ENCODE measurements around the gene CEP128.

CEP128 gene

DNA sequence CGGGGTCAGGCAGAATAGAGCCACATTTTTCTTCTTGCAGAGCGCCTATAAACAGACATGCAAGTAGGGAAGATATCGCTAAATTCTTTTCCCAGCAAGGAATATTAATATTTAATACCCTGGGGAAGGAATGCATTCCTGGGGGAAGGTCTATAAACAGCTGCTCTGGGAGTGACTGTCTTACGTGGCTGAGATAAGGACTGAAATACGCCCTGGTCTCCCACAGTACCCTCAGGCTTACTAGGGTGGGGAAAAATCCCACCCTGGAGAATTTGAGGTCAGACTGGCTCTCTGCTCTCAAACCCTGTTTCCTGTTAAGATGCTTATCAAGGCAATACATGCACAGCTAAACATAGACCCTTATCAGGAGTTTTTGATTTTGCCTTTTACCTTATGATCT, 262.3 kb downstream of the CEP128 start:
- TF ChIP-seq, protein P1, sequence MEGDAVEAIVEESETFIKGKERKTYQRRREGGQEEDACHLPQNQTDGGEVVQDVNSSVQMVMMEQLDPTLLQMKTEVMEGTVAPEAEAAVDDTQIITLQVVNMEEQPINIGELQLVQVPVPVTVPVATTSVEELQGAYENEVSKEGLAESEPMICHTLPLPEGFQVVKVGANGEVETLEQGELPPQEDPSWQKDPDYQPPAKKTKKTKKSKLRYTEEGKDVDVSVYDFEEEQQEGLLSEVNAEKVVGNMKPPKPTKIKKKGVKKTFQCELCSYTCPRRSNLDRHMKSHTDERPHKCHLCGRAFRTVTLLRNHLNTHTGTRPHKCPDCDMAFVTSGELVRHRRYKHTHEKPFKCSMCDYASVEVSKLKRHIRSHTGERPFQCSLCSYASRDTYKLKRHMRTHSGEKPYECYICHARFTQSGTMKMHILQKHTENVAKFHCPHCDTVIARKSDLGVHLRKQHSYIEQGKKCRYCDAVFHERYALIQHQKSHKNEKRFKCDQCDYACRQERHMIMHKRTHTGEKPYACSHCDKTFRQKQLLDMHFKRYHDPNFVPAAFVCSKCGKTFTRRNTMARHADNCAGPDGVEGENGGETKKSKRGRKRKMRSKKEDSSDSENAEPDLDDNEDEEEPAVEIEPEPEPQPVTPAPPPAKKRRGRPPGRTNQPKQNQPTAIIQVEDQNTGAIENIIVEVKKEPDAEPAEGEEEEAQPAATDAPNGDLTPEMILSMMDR (IDR thresholded peaks at IDR 0.05; ENCODE audit: control insufficient read depth, extremely low read depth, insufficient read depth) = no peak
- DNase-seq (ENCODE audit: low read depth) = no peak
- no peak overlapping the region for H3K4me3 ChIP-seq (ENCODE audit: low read depth, low read length)

DNA sequence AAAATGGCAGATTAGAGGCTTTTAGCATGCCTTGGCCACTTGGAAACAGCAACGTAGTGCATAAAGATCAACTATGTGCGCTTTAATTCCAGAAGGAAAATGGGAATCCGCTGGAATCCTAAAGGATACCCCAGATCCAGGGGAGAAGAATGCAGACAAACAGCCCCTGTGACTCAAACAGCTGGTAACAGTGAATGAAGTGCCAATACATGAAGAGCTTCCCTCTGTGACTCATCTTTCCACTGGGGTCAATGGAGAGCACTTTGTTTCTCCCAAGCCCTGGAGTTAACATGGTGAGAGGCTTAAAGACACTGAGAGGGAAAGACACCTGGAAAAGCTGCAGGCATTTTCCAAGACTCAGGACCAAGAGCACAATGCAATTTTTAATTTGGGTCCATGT, 263.1 kb downstream of the CEP128 start:
- TF ChIP-seq, protein P1 (IDR thresholded peaks at IDR 0.05; ENCODE audit: control insufficient read depth, extremely low read depth, insufficient read depth) = no peak
- H3K4me3 ChIP-seq (ENCODE audit: low read depth, low read length) = no peak overlapping the region
- DNase-seq (ENCODE audit: low read depth) = no peak

- no peak overlapping the region for H3K4me3 ChIP-seq (ENCODE audit: low read depth, low read length)
- no peak for DNase-seq (ENCODE audit: low read depth)
- TF ChIP-seq, protein P1 (IDR thresholded peaks at IDR 0.05; ENCODE audit: control insufficient read depth, extremely low read depth, insufficient read depth) = no peak
Measured at GRCh38 chr14:80669426-80669825, 272.1 kb downstream of the CEP128 start.

- TF ChIP-seq, protein P1 (IDR thresholded peaks at IDR 0.05; ENCODE audit: control insufficient read depth, extremely low read depth, insufficient read depth) = no peak
- DNase-seq (ENCODE audit: low read depth) = no peak
- H3K4me3 ChIP-seq (ENCODE audit: low read depth, low read length) = no peak overlapping the region
Measured at GRCh38 chr14:80664576-80664975, 277.0 kb downstream of the CEP128 start.

DNA sequence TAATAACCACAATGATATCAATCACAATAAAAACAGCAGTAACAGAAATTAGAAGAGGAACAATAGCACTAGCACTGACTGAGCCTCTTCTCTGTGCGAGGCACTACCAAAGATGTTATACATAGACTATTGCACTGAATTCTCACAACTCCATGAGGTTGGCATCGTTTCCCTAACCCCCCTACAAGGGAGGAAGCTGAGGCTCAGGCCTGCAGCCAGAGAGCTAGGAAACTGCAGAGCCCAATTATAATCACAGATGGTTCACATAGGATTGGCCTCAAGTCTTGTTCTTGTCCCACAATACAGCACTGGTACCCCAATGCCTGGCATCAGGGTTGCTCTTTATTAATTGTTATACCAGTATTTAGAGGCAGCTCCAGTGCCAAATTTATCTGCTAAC, 278.0 kb downstream of the CEP128 start:
- no peak overlapping the region for H3K4me3 ChIP-seq (ENCODE audit: low read depth, low read length)
- TF ChIP-seq, protein P1 (IDR thresholded peaks at IDR 0.05; ENCODE audit: control insufficient read depth, extremely low read depth, insufficient read depth) = no peak

DNA sequence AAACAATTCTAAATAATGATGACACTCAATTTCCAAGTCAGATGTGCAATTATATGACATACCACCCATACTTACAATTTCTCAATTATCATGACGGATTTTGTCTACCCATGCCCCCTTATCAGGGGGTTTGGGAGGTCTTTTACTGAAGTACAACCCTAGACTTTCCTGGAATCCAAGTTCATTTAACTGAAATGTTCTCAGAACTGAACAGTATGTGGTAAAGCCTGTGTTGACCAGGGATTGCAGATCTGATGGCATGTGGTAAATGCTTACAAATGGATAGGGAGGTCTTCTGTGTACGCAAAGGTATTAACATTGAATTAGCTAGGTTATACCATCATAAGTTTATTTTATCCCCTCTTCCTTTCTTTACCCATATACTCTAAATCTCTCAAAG, 281.8 kb downstream of the CEP128 start:
- no peak for DNase-seq (ENCODE audit: low read depth)
- no peak overlapping the region for H3K4me3 ChIP-seq (ENCODE audit: low read depth, low read length)
- TF ChIP-seq, protein P1 (IDR thresholded peaks at IDR 0.05; ENCODE audit: control insufficient read depth, extremely low read depth, insufficient read depth) = no peak

More for the DNA sequence above, 278.0 kb downstream of the CEP128 start:
- DNase-seq (ENCODE audit: low read depth) = no peak

GRCh38 chr14:80658733-80659132, 282.8 kb downstream of the CEP128 start:
- no peak for DNase-seq (ENCODE audit: low read depth)
- TF ChIP-seq, protein P1 (IDR thresholded peaks at IDR 0.05; ENCODE audit: control insufficient read depth, extremely low read depth, insufficient read depth) = no peak

More at GRCh38 chr14:80658733-80659132, 282.8 kb downstream of the CEP128 start:
- H3K4me3 ChIP-seq (ENCODE audit: low read depth, low read length) = no peak overlapping the region

Measured in LNCaP clone FGC (cell line).